ENCODE measurements around the gene CRB1. TPM values are rescaled to one million over a fixed set of nuclear protein-coding genes. Genes with fewer than 3 reads are reported as not detected.

The CRB1 gene
- total and polyA plus RNA-seq, 2 of the 8 experiments (the other 6 are each of a cell fraction or from before 2014, with no cell fraction given): 0.03 TPM; not detected in 1

GRCh38 chr1:197496722-197497121 is 228.7 kb downstream of the CRB1 start:
- POLR2A ChIA-PET (ENCODE audit: partially characterized antibody): no interaction called here

More at GRCh38 chr1:197496722-197497121, 228.7 kb downstream of the CRB1 start:
- no peak overlapping the region for H3K9ac ChIP-seq (replicated peaks in 1 of 4; ENCODE audit: extremely low read depth in 1 of 4, low read depth in 3 of 4, low read length in 3 of 4)
- H3K4me3 ChIP-seq (ENCODE audit: extremely low read depth in 1 of 4, insufficient read depth in 2 of 4, low read depth in 3 of 4, low read length in 4 of 4): no peak overlapping the region
- H2AK5ac ChIP-seq (ENCODE audit: low read depth, low read length): no peak overlapping the region
- DNase-seq (ENCODE audit: low read depth in 1 of 2, low spot score in 2 of 2) (no peak), FAIRE-seq (no peak)
- H3K4me2 ChIP-seq (ENCODE audit: insufficient read depth in 1 of 2, low read depth in 2 of 2, low read length in 2 of 2): no peak overlapping the region
- H2BK15ac ChIP-seq (ENCODE audit: low read length): no peak overlapping the region
- CTCF ChIA-PET (ENCODE audit: partially characterized antibody): interaction anchor here (0.6 to 1.6 kb wide), 3 partner anchors 20 to 97 kb away, joined by 3 to 7 read pairs (median 5); no protein-coding TSS in a partner anchor
- no peak overlapping the region for H3K27ac ChIP-seq (ENCODE audit: low read depth, low read length)
- no peaks in the 10 kb centered on the region for H3K79me2 ChIP-seq (ENCODE audit: control insufficient read depth in 1 of 2, insufficient read depth in 2 of 2, low read length in 2 of 2)
- no peak overlapping the region for H3K4ac ChIP-seq (replicated peaks; ENCODE audit: insufficient read length, low read depth, low read length)
- H3K36me3 ChIP-seq (ENCODE audit: control insufficient read depth in 2 of 4, insufficient read depth in 4 of 4, low read length in 3 of 4): no peaks in the 10 kb centered on the region
- no peak overlapping the region for H4K5ac ChIP-seq (ENCODE audit: insufficient read length, low read depth, low read length)
- 89% methylated on average over 10 of the region's 10 CpGs; no CpG with 5 or more reads in 1 of the 2 experiments for WGBS, 2 experiments (ENCODE audit: extremely low coverage in 1 of 2, insufficient coverage in 1 of 2, insufficient read length in 1 of 2, insufficient replicate concordance in 2 of 2, low coverage in 1 of 2, low lambda C conversion rate in 2 of 2, missing lambda C conversion rate in 1 of 2)
- H2BK20ac ChIP-seq (ENCODE audit: low read length): no peak overlapping the region
- no peak overlapping the region for H2BK5ac ChIP-seq (ENCODE audit: low read depth, low read length)
- no peak overlapping the region for H3K23ac ChIP-seq (ENCODE audit: insufficient read length)
- H2BK12ac ChIP-seq (ENCODE audit: low read depth, low read length): no peak overlapping the region
- TF ChIP-seq TCF12 (IDR thresholded peaks at IDR 0.05; ENCODE audit: low read depth, low read length) (no peak), POU5F1 (IDR thresholded peaks at IDR 0.05; ENCODE audit: low read depth, low read length) (no peak), BRCA1 (IDR thresholded peaks at IDR 0.05; ENCODE audit: low read depth, low read length) (no peak), BACH1 (IDR thresholded peaks at IDR 0.05; ENCODE audit: low read length) (no peak), KDM1A (IDR thresholded peaks at IDR 0.05; ENCODE audit: borderline replicate concordance, low read length) (no peak), CBX5 (IDR thresholded peaks at IDR 0.05; ENCODE audit: low read depth, low read length) (no peak), TEAD4 (IDR thresholded peaks at IDR 0.05; ENCODE audit: low read depth, low read length) (no peak), MAFK (IDR thresholded peaks at IDR 0.05; ENCODE audit: low read depth, low read length) (no peak), RAD21 (IDR thresholded peaks at IDR 0.05 in 1 of 2, conservative IDR thresholded peaks at IDR 0.05 in 1 of 2; ENCODE audit: low read depth in 2 of 2, low read length in 2 of 2) (no peak), CTBP2 (IDR thresholded peaks at IDR 0.05; ENCODE audit: borderline replicate concordance, insufficient read depth, insufficient read length, low read length) (no peak), CREB1 (IDR thresholded peaks at IDR 0.05) (no peak), POLR2A (IDR thresholded peaks at IDR 0.05; ENCODE audit: control extremely low read depth in 1 of 2, low read depth in 2 of 2, low read length in 2 of 2) (no peak), ZNF274 (IDR thresholded peaks at IDR 0.05; ENCODE audit: borderline replicate concordance, extremely low read depth, low read length) (no peak)
- TF ChIP-seq, protein P1, sequence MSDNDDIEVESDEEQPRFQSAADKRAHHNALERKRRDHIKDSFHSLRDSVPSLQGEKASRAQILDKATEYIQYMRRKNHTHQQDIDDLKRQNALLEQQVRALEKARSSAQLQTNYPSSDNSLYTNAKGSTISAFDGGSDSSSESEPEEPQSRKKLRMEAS (IDR thresholded peaks at IDR 0.05): no peak
- no peak overlapping the region for H3K14ac ChIP-seq (ENCODE audit: insufficient read length)
- H4K20me1 ChIP-seq (replicated peaks in 1 of 2; ENCODE audit: control insufficient read depth in 1 of 2, insufficient read depth in 2 of 2, low read length in 2 of 2): no peaks in the 10 kb centered on the region
- peaks cover 0 to 1% (median 0%) of the 10 kb centered on the region in 4 experiments; a peak in 1 of 7 replicates for H3K27me3 ChIP-seq (replicated peaks in 1 of 4; ENCODE audit: control insufficient read depth in 3 of 4, extremely low read depth in 1 of 4, insufficient read depth in 3 of 4, low read length in 3 of 4)
- no peaks in the 10 kb centered on the region for H3K23me2 ChIP-seq (ENCODE audit: low read depth, low read length)
- no peaks in the 10 kb centered on the region for H3K79me1 ChIP-seq (ENCODE audit: low read depth, low read length)
- H4K8ac ChIP-seq (ENCODE audit: extremely low read depth, insufficient read depth, low read length): no peak overlapping the region
- no peaks in the 10 kb centered on the region for H3K9me3 ChIP-seq (ENCODE audit: insufficient read depth in 2 of 2, low read depth in 1 of 2, low read length in 1 of 2)
- H2AFZ ChIP-seq (ENCODE audit: low read length): no peak overlapping the region
- H2BK120ac ChIP-seq (replicated peaks; ENCODE audit: low read depth, low read length): no peak overlapping the region
- no peak overlapping the region for H4K91ac ChIP-seq (replicated peaks; ENCODE audit: insufficient read length, low read length)
- no peak overlapping the region for H3K56ac ChIP-seq (replicated peaks; ENCODE audit: insufficient read length, low read depth, low read length)
- H3K4me1 ChIP-seq (replicated peaks in 1 of 4; ENCODE audit: control insufficient read depth in 3 of 4, insufficient read depth in 4 of 4, low read length in 3 of 4): no peaks in the 10 kb centered on the region
- no peak overlapping the region; the same call in 1 of the 2 replicates for H3K18ac ChIP-seq (ENCODE audit: extremely low read depth, low read length)
